ENCODE results near the gene HTD2.

DNA sequence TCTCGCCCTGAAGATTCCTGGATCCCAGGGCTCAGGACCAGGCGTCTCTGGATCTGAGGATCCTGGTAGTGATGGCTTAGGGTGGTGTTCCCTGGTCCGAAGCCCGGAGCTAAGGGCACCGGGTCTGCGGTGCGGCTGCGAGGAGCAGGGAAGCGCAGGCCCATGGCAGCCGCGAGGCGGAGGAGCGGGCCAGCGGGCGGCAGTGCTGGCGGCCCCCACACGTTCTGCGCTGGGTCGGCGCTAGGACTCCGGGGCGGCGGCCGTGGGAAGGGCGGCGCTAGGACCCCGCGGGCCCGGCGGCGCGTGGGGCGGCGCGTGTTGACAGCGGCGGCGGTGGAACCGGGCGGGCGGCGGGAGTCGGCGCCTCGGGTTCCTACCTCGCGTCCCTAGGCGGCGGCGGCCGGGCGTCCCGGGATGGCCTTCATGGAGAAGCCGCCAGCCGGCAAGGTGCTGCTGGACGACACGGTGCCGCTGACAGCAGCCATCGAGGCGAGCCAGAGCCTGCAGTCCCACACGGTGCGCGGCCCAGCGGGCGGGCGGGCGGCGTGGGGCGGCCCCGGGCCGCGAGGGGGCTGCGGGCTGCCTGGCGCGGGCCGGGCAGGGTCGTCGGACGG, 26.4 kb downstream of the HTD2 start, which contains the start of gene PXK:
- TF ChIP-seq POLR2A (IDR thresholded peaks at IDR 0.05), result peak in 1 of 4 donors; percentile 74
- TF ChIP-seq, protein P1, sequence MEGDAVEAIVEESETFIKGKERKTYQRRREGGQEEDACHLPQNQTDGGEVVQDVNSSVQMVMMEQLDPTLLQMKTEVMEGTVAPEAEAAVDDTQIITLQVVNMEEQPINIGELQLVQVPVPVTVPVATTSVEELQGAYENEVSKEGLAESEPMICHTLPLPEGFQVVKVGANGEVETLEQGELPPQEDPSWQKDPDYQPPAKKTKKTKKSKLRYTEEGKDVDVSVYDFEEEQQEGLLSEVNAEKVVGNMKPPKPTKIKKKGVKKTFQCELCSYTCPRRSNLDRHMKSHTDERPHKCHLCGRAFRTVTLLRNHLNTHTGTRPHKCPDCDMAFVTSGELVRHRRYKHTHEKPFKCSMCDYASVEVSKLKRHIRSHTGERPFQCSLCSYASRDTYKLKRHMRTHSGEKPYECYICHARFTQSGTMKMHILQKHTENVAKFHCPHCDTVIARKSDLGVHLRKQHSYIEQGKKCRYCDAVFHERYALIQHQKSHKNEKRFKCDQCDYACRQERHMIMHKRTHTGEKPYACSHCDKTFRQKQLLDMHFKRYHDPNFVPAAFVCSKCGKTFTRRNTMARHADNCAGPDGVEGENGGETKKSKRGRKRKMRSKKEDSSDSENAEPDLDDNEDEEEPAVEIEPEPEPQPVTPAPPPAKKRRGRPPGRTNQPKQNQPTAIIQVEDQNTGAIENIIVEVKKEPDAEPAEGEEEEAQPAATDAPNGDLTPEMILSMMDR (IDR thresholded peaks at IDR 0.05), result peak in 5 of 6 experiments; percentile 20 to 65 (median 54)
- peak in 1 of 2 donors; percentile 62 for TF ChIP-seq POLR2AphosphoS5 (IDR thresholded peaks at IDR 0.05)
- TF ChIP-seq EP300 (IDR thresholded peaks at IDR 0.05), result no peak
